ENCODE results near the gene PDE4D.
"Not testable (repeated sequence)": the region's sequence is repeated elsewhere in the genome, so short reads cannot be mapped to it uniquely, and the experiment has no call there.

Gene PDE4D

DNA sequence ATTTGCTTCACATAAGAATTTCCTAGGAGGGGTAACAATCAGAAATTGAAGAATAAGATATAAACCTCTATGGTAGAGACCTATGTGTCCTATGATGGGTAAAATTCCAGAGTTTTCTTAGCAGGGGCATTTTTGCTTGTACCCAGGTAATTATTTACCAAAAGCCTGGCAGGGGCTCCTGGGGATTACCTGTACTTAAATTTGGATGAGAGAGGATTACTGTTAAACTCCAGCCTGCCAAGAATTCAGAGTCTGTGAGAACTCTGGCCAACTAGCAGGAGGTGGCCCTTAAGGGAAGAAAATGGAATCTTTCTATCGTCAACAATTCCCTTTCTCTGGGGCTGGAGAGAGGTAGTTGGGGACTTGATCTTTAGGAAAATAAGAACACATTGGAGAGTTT is 460.4 kb downstream of the PDE4D start:
- DNase-seq: no peak

DNA sequence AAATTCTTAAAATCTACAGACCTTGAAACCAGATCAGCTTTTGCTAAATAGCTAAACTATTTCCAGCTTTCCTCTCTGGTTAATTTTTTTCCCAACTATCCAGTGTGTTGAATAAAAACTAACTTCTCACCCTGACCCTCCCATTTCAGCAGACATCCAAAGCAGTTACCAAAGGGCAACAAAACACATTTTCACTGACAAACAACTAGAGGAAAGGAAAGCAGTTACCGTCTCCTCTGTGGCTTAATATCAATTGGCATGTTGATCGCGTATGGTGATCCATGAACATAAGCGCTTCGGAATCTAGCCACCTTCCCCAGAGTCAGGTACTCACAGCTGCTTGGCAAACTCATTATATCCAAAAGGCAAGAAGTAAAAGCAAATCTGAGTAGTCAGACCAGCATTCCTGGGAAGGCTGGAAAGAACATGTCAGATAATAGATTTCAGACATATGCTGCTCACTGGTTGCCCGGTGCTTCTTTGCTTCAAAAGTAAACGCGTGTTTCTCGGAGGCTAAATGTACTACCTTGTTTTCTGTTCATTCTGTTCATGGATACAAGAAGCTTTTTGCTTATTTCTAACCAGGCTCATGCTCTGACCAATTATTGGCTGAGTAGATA is 463.4 kb downstream of the PDE4D start:
- no peak for DNase-seq

DNA sequence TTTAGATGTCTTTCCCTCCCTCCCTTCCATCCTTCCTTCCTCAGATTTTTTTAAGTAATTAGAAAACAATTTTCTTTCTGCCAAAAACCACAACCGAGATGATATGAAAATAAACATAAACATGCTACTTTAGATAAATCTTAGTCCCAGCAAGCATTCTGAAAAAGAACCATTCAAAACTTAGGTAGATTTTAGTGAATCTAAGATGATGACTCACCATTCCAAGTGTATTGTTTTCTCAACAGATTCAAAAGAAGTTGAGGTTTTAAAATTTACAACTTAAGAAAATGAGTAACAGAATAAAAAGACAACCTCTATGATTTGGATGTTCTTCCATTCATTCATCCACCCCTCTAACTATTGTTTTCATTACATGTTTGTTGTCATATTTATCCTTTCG is 465.1 kb downstream of the PDE4D start:
- DNase-seq: no peak

DNA sequence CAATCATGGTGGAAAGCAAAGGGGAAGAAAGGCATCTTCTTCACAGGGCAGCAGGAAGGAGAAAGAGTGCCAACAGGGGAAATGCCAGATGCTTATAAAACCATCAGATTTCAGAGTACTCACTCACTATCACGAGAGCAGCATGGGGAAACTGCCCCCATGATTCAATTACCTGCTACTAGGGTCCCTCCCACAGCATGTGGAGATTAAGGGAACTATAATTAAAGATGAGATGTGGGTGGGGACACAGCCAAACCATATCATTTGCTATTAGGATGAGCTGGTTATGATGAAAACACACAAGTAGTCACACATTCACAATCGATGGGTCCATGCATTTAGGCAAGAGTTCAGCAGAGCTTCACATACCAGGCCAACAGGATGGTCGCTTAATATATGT is 469.0 kb downstream of the PDE4D start:
- DNase-seq: no peak

DNA sequence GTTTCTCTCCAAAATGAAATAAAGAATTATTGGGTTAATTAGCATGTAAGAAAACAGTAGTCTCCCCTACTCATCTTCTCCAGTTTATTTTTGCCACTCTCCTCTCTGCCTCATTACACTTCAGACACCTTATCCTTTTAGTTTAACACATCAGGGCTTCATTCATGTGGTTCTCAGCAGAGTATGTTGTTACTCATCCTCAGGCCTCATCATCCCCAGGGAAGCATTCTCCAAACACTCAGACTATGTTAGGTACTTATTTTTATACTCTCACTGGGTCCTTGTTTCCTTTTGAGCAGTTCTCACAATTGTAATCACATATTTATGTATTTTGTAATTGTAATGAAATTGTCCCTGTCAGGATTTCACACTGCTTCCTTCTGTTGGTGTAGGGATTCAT is 470.5 kb downstream of the PDE4D start:
- DNase-seq: no peak

DNA sequence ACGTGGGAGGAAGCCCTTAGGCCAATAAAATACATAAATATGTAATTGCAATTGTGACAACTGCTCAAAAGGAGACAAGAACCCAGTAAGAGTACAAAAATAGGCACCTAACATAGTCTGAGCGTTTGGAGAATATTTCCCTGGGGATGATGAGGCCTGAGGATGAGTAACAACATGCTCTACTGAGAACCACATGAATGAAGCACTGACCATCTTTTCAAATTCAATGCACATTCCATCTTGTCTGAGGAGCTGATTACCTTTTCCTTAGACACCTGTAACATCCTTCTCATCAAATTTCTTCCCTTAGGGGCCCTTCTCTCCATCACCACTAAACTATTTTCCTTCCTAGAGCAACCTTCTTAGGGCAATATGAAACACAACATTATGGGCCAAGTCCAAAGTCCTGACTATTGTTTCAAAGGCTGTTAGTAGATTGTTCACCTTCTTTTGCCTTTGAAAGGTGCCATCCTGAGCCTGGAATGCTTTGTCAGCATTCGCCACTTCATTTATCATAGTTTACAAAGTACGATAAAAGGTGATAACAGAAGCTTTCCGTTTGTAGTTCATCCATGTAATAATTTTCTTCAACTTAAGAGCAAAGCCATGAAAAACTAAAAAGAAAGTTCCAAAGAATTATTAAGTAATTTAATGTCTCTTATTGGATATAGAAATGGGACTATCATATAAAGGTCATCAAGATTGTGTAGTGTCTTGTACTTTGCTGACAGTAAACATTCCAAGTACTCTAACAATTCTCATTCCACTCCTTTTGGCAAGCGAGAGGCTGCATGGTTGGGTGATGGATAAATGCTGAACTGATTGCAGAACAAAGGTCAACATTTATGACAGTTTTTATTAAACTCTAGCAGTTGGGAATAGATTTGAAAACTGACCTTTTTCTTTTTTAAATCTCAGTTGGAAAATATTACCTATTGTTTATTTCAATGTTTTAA is 471.3 kb downstream of the PDE4D start:
- DNase-seq: no peak

DNA sequence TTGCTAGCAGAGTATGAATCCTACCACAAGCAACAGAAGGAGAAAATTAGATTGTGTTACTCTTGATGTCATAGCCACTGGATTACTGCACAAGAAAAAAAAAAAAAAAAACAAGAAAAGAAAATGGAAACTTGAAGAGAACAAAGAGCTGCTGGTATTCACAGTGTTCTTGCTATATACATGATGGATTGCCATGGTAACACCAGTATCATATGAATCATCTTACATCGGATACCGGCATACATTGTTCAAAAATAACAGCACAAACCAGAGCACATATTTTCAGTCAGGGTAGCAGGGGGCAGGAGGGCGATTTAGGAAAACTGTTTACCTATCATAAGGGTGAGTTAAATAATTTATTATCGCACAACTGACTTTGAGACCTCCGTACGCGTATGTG is 472.9 kb downstream of the PDE4D start:
- no peak for DNase-seq

DNA sequence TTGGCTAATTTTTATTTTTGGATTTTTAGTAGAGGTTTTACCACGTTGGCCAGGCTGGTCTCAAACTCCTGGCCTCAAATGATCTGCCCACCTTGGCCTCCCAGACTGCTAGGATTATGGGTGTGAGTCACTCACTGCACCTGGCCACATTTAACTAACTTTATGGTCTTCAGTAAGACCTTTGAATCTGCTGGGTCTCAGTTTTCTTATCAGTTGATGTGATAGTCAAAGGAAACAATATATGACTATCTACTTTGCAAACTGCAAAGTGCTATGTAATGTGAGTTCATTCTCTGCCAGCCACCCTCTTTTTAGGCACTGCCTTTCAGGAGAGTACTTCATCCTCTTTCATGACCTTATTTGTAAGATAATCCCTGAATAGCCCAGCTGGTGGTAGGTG is 474.7 kb downstream of the PDE4D start:
- no peak for DNase-seq

DNA sequence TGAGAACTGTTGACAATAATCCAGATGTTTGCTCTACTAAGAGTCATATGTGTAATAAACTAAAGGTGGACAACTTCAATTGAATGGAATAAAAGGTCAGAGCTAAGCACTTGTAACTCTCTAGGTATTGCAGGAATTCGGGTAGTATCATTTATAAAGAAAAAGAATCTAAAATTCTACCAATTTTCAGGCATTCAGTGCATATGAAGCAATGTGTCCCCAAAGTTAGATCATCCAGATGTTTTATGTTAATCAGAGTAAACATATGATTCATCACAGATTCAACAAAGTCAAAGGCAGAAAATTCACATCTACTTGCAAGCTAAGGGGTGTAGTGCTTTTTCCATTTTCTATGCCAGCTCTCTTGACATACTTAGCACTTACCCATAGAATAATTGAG is 477.1 kb downstream of the PDE4D start:
- no peak for DNase-seq

DNA sequence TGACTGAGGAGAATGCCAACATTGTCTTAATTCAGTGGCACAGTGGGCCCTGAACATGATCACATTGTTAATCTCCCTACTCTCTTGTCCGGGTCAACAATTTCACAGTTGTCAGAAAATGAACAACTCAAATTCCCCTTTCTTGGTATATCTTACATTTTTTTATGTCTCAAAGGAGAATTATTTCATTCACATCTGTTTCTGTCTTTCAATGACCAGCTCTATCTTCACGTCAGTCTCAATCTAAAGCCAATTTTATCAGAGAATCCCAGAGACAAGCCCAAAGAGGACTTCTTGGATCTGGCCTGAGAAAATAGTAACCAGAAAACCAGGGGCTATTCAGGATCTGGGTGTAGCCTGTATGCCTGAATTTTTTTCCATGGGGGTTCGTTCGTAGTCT is 477.5 kb downstream of the PDE4D start:
- DNase-seq: no peak

DNA sequence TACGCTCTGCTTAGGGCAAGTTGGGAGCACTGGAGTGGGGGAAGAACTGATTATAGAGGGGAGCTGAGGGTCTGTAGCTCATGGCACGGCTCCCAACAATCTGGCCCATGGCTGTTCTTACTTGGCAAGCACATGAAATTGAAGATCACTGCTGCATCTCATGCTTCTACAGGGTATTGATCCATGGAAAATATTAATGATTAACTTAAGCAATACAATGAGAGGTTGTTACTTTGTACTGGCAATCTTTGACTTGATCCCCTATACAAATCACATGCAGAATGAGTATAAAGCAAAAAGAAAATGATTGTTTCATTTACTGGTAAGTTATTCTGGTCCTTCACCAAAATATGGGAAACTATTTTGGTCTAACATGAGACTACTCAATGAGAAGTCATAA is 481.1 kb downstream of the PDE4D start:
- DNase-seq: no peak

DNA sequence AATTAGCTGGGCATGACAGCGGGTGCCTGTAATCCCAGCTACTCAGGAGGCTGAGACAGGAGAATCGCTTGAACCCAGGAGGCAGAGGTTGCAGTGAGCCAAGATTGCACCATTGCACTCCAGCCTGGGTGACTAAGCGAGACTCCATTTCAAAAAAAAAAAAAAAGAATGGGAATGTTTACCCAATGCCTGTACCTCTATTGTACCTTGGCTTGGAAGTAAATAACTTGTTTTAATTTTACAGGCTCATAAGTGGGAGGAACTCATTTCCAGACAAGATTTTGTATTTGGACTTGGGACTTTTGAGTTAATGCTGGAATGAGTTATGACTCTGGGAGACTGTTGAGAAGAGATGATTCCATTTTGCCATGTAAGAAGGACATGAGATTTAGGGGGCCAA is 484.5 kb downstream of the PDE4D start:
- not testable (repeated sequence) for DNase-seq

DNA sequence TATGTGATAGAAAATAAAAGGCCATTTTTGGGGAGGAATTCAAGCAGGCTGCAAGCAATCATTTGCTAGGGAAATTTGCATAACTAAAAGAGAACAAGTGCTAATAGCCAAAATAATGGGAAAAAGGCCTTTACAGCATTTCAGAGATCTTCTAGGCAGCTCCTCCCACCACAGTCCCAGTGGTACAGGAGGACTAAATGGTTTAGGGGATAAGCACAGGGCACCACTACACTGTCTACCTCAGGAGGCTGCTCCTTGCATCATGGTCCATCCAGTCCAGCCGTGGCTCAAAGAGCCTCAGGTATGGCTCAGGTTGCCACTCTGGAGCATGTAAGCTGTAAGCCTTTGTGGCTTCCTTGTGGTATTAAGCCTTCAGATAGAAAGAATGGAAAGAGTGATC is 485.6 kb downstream of the PDE4D start:
- no peak for DNase-seq

DNA sequence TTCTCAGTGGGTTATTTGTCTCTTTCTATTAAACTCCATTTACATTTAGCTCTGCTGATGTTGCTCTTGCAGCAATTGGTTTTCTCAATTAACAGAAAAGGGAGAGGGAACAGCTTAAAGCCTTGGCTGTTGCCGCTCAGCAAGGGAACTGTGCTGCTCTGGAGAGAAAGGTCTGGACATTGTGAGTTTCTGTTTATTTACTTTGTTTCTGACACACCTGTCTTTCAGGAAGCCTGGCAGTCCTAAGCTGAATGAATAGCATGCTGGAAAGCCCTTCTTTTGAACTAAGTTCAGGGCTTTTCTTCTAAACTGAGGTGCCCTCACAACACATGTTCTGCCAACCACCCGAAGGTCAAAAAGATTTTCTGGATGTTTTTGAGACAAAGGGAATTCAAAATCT is 491.9 kb downstream of the PDE4D start:
- no peak for DNase-seq

DNA sequence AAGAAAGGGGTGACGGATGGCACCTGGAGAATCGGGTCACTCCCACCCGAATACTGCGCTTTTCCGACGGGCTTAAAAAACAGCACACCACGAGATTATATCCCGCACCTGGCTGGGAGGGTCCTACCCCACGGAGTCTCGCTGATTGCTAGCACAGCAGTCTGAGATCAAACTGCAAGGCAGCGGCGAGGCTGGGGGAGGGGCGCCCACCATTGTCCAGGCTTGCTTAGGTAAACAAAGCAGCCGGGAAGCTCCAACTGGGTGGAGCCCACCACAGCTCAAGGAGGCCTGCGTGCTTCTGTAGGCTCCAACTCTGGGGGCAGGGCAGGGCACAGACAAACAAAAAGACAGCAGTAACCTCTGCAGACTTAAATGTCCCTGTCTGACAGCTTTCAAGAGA is 498.6 kb downstream of the PDE4D start:
- DNase-seq: not testable (repeated sequence)

DNA sequence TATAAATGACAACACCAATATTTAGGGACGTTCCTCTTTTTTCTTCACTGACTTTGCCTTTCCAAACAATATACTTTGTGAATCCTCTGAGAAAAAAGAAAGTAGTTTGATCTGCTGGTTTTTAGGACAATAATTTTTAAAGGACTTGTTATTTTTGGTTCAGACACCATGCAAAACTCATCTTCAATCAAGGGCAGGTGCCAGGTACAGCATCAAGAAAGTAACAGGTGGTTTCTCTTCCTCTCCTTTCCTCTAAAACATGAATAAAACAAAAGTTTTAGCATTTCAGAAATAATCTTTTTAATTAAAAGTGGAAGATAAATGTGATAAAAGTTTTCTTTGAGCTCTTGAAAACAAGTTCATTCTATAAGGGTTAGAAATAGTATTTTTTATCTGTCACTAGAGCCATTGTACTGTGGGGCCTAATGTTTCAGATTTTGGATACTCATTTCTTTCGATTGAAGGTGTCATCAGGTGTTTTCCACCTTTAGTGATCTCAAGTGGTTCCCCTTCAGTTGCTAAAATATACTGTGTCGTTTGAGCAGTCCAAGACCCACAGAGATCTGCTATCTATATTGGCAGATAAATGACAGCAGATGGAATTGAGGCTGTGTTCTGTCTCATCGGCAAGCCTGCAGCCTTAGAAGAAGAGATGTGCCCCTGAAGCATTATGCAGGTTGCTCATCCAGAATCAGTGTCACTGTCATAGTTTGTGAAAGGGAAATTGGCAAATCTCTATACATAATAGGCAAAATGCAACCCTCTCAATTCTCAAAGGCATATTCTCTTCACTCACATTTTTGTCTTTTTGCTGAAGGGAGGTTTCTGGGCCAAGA is 499.7 kb downstream of the PDE4D start:
- DNase-seq: no peak

DNA sequence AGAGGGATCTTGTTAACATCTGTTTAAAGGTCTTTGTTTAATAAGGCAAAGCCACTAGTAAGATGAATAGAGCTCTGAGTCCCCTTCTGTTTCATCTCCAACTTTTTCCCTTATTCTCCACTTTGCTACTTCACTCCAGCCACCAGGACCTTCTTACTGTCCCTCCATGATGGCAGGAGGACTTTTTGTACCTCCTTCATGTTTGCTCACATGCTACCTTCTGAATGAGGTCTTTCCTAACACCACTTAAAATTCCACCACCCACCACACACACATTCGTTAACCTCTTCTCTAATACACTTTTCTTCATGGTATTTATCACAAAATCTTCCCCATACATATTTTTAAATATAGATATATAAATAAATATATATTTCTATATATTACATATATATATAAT is 501.9 kb downstream of the PDE4D start:
- no peak for DNase-seq

DNA sequence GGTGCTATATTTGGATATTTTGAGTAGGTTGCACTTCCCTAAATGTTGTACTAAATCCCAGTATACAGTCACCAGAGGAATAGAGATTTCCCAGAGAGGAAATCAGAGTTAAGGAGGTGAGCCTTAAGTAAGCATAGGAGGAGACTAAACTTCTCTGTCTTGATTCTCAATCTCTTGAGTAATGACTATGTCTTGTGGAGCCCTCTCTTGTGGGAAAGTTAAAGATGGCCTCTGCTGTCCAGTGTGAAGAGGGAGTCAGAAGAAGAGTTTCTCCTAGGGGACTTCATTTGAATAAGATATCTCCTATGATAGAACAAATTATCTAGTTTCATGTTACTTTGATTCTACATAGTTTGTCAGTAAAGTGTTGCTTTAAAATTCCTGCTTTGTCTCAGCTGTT is 502.5 kb downstream of the PDE4D start:
- no peak for DNase-seq

DNA sequence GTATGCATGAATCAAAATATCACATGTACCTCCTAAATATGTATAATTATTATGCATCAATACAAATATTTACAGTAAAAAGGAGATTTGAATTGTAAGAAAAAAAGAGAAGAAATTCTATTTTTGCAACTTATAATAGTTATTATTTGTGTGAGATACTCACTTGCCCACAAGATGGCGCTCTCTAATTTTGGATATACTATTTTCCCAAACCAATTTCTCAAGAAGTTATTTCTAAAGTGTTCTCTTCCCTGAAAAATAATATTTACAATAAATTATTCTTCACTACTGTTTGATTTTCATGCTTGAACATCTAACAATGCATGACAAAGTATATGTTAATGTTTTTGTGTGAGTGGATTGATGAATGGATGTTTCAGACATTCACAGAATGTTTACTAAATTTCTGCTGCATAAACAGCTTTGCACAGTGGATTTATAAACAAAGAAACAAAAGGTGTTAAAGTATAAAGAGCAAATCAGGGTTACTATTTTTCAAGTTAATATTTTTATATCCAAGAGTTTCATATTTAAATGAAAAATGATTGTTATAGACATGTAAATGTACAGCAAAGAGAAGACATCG is 503.4 kb downstream of the PDE4D start:
- DNase-seq: peak in 6 of 58 donors; percentile 0 to 15 (median 3)

DNA sequence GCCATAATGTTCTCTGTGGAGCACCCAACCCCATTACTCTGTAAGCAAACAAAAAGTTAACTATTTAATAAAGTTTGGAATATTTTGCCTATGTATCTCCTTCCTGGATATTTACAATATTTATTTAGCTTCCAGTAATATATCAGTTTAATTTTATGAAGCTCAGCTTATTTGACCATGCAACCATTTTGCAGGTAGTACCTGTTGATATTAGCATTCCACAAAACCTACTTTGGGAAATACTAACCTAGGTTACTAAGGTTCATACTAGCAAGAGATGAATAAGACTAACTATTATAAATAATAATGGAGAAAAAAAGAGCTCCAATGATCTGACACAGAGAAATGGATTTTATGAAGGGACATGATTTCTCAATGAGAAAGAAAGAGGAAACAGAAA is 506.4 kb downstream of the PDE4D start:
- DNase-seq: no peak

DNA sequence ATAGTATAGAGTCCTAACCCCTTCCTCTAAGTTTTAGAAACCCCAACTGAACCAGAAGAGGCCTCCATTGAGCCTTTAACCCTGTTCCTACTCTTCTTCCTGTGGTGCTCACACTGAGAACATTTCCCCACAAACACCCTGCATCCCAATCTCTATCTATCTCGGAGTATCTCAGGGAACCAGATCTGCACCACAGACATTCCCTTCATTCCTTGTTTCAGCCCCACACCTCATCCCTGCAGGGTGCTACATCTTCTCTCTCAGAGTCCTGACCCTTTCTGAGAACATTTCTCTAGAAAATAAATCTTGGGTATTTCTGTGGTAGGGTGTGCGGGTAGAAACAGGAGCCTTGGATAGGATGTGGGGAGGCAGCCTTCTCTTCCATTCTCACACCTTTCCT is 507.8 kb downstream of the PDE4D start:
- DNase-seq: no peak

Measured in anterior cingulate cortex (tissue), 58 donors.